ENCODE results near the gene PSMB10.

PSMB10 gene

GRCh38 chr16:67885545-67885944, 51.1 kb downstream of the PSMB10 start:
- TF ChIP-seq ZFX (IDR thresholded peaks at IDR 0.05; ENCODE audit: borderline replicate concordance) (no peak), CTCF (IDR thresholded peaks at IDR 0.05) (no peak)
- H3K27ac ChIP-seq: no peak overlapping the region

GRCh38 chr16:67884684-67885083, 52.0 kb downstream of the PSMB10 start, which contains the start of gene NRN1L:
TSS of gene NRN1L (plus strand) at chr16:67884885. CDS start at chr16:67884904, 19 bp downstream.
- H3K27ac ChIP-seq: peak within 1 kb of the TSS; percentile 29
- TF ChIP-seq CTCF (IDR thresholded peaks at IDR 0.05) (no peak), ZFX (IDR thresholded peaks at IDR 0.05; ENCODE audit: borderline replicate concordance) (no peak)
